Measurements from ENCODE around the gene PRICKLE3. TPM values are rescaled to one million over a fixed set of nuclear protein-coding genes. Genes with fewer than 3 reads are reported as not detected.

The PRICKLE3 gene
- total RNA-seq, 4 donors from 2014 or later, result 14.5 to 40.0 (median 33.2) TPM

DNA sequence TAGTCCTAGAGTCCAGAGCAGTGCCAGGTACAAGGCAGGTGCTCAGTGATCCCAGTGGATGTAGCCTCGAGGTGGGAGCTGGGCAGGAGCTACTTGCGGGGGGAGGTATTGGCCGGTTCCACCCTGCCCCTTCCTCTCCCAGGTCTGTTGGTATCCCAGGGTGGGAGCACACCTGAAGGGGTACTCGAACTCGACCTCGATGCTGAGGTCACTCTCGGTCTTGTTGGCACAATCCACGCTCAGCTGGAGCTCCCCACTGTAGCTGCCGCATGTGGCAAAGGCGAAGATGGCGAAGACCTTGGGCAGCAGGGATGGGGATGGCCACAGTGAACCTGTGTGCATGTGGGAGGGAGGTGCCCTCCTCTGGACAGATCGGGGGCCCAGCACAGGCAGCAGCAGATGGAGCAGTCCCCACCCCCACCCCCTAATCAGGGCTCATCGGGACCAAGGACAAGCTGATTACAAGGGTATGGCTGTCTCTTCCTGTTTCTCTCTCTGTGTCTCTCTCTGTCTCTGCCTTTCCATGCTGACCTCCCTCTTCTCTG lies 11.4 kb upstream of the PRICKLE3 start:
- TF ChIP-seq, protein P1, sequence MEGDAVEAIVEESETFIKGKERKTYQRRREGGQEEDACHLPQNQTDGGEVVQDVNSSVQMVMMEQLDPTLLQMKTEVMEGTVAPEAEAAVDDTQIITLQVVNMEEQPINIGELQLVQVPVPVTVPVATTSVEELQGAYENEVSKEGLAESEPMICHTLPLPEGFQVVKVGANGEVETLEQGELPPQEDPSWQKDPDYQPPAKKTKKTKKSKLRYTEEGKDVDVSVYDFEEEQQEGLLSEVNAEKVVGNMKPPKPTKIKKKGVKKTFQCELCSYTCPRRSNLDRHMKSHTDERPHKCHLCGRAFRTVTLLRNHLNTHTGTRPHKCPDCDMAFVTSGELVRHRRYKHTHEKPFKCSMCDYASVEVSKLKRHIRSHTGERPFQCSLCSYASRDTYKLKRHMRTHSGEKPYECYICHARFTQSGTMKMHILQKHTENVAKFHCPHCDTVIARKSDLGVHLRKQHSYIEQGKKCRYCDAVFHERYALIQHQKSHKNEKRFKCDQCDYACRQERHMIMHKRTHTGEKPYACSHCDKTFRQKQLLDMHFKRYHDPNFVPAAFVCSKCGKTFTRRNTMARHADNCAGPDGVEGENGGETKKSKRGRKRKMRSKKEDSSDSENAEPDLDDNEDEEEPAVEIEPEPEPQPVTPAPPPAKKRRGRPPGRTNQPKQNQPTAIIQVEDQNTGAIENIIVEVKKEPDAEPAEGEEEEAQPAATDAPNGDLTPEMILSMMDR (IDR thresholded peaks at IDR 0.05), result no peak
- no peak for TF ChIP-seq POLR2AphosphoS5 (IDR thresholded peaks at IDR 0.05)
- TF ChIP-seq POLR2A (IDR thresholded peaks at IDR 0.05), result no peak
- no peak for TF ChIP-seq EP300 (IDR thresholded peaks at IDR 0.05; ENCODE audit: low read depth)
- Histone ChIP-seq H3K4me3 (no peak overlapping the region), H3K4me1 (peaks cover 0 to 11% (median 6%) of the 10 kb centered on the region in 4 donors), H3K27ac (no peak overlapping the region), H3K27me3 (no peaks in the 10 kb centered on the region), H3K9me3 (no peaks in the 10 kb centered on the region), H3K36me3 (no peaks in the 10 kb centered on the region)
- in situ Hi-C loops (cut with MboI; ENCODE audit: low pct_ligation_motif_present in 1 of 4, low pct_unique_long_range_greater_than_20kb in 1 of 4, low sequenced_read_pairs in 3 of 4), result no loop called here
- WGBS, 2 donors (ENCODE audit: low coverage in 1 of 2), result 75% methylated on average over 13 of the region's 13 CpGs; no CpG with 5 or more reads in 1 of the 2 donors
- DNase-seq, result no peak
- intact Hi-C loops (cut with DNase I; ENCODE audit: low total_unique reads), result no loop called here

DNA sequence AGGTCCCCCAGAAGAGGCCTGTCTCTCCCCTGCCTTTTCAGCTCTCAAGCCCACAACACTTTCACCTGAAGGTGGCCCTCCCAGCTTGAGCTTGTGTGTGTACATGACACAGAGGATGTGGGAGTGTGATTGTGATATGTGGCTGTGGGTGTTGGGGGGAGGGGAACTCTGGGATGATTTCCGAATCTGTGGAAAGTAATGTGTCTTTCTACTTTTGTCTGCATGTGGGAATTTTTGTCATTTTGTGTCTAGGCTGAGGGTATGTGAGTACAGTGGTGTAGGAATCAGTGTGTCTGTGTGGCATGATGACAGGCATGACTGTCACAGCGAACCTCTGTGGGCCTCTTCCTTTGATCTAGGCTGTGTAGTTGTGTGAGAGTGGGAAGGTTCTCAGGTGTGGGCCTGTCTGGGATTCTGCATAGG lies 7.4 kb upstream of the PRICKLE3 start:
- no peaks in the 10 kb centered on the region for H3K36me3 ChIP-seq
- H3K4me1 ChIP-seq, result peaks cover 0 to 12% (median 2%) of the 10 kb centered on the region in 4 donors
- intact Hi-C loops (cut with DNase I; ENCODE audit: low total_unique reads) (no loop called here), in situ Hi-C loops (cut with MboI; ENCODE audit: low pct_ligation_motif_present in 1 of 4, low pct_unique_long_range_greater_than_20kb in 1 of 4, low sequenced_read_pairs in 3 of 4) (no loop called here)
- no peak overlapping the region for H3K27ac ChIP-seq
- no peaks in the 10 kb centered on the region for H3K27me3 ChIP-seq
- no peaks in the 10 kb centered on the region for H3K9me3 ChIP-seq
- WGBS, 2 donors (ENCODE audit: low coverage in 1 of 2), result 70% methylated on average over 2 of the region's 2 CpGs; no CpG with 5 or more reads in 1 of the 2 donors
- no peak overlapping the region for H3K4me3 ChIP-seq
- DNase-seq, result no peak
- TF ChIP-seq, protein P1 (IDR thresholded peaks at IDR 0.05), result no peak
- TF ChIP-seq EP300 (IDR thresholded peaks at IDR 0.05; ENCODE audit: low read depth), result no peak
- TF ChIP-seq POLR2AphosphoS5 (IDR thresholded peaks at IDR 0.05), result no peak
- TF ChIP-seq POLR2A (IDR thresholded peaks at IDR 0.05), result no peak

DNA sequence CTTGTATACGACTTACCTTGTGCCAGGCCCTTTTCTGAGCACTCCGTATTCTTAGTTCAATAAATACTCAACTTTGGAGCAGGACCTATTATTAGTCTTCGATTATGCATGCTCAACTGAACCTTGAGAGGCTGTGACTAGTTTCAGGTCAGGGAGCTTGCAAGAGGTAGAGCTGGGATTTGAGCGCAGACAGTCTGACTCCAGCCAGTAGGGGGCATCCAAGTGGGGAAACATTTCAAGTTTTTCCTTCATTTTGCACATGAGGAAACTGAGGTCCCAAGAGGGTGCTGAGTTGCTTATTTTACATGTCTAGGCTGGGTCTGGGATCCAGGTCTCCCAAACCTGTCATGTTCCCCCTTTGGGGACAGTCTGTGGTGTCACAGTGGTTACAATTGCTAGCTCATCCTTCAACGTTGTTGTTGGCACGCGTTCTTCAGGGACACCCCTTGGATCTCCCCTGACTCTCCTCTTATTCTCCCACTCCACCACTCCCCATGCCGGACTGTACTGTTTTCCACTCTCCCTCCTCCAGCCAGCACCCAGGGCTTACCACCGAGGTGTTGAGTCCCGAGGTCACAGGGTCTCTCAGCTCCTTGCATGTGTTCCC lies 6.7 kb upstream of the PRICKLE3 start:
- TF ChIP-seq, protein P1 (IDR thresholded peaks at IDR 0.05), result peak; percentile 41 to 55 (median 50)
- TF ChIP-seq POLR2A (IDR thresholded peaks at IDR 0.05), result no peak
- TF ChIP-seq POLR2AphosphoS5 (IDR thresholded peaks at IDR 0.05), result no peak
- Histone ChIP-seq H3K9me3 (no peaks in the 10 kb centered on the region), H3K27me3 (no peaks in the 10 kb centered on the region), H3K4me3 (no peak overlapping the region), H3K4me1 (peaks cover 0 to 12% (median 2%) of the 10 kb centered on the region in 4 donors), H3K27ac (no peak overlapping the region), H3K36me3 (no peaks in the 10 kb centered on the region)
- intact Hi-C loops (cut with DNase I; ENCODE audit: low total_unique reads) (no loop called here), in situ Hi-C loops (cut with MboI; ENCODE audit: low pct_ligation_motif_present in 1 of 4, low pct_unique_long_range_greater_than_20kb in 1 of 4, low sequenced_read_pairs in 3 of 4) (no loop called here)
- WGBS, 2 donors (ENCODE audit: low coverage in 1 of 2), result 68% methylated on average over 10 of the region's 10 CpGs; no CpG with 5 or more reads in 1 of the 2 donors
- no peak for DNase-seq

DNA sequence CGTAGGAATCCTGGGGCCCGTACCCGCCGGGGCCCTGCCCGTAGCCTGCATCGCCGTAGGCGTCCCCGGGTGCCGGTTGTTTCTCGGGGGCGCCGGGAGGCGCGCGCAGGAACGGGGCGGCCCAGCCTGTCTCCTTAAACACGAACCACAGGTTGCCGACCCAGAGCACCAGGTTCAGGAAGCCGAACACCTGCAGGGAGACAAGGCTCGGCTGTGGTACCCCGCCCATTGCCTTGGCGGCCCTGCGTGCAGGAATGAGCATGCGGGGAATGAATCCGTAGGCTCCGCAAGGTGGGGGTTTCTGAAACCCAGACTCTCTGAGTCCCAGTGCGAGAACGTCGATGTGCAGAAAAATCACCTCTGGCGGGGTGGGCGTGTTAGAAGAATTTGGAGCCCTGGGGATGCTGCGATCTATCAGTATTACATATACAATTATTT lies 5.4 kb upstream of the PRICKLE3 start:
- peak overlapping the region; percentile 92 to 96 (median 95) for H3K27ac ChIP-seq
- intact Hi-C loops (cut with DNase I; ENCODE audit: low total_unique reads) (no loop called here), in situ Hi-C loops (cut with MboI; ENCODE audit: low pct_ligation_motif_present in 1 of 4, low pct_unique_long_range_greater_than_20kb in 1 of 4, low sequenced_read_pairs in 3 of 4) (no loop called here)
- H3K9me3 ChIP-seq, result no peaks in the 10 kb centered on the region
- peak overlapping the region; percentile 51 to 78 (median 58) for H3K4me3 ChIP-seq
- 2 to 57% methylated on average over 6 to 30 of the region's 34 CpGs for WGBS, 2 donors (ENCODE audit: low coverage in 1 of 2)
- no peaks in the 10 kb centered on the region for H3K36me3 ChIP-seq
- peaks cover 0 to 12% (median 2%) of the 10 kb centered on the region in 4 donors for H3K4me1 ChIP-seq
- no peak for DNase-seq
- no peaks in the 10 kb centered on the region for H3K27me3 ChIP-seq
- TF ChIP-seq EP300 (IDR thresholded peaks at IDR 0.05; ENCODE audit: low read depth), result no peak
- no peak for TF ChIP-seq POLR2A (IDR thresholded peaks at IDR 0.05)
- TF ChIP-seq POLR2AphosphoS5 (IDR thresholded peaks at IDR 0.05), result no peak
- TF ChIP-seq, protein P1 (IDR thresholded peaks at IDR 0.05), result no peak
